Thyroid gland (tissue), 4 donors: ENCODE results near the gene CACNA2D3.

Source experiments
- POLR2A ChIP-seq, 2 donors: fragments of 450-650 bp; IDR thresholded peaks; one replicate each; pipeline ENCODE4 v1.6.1; 2017; ENCODE audit warnings: antibody characterized with exemption in 2 of 2, mild to moderate bottlenecking in 2 of 2, moderate library complexity in 1 of 2
- TF ChIP-seq, protein P1 (sequence below), 6 experiments: fragments of 200-600 bp in 3 of 6; fragments of 450-650 bp in 3 of 6; sonication (generic) in 3 of 6; IDR thresholded peaks; one replicate each; pipeline ENCODE4 v1.5.1; 2016 to 2019; ENCODE audit warnings: antibody characterized with exemption in 6 of 6, mild to moderate bottlenecking in 2 of 6, inconsistent platforms in 1 of 6, moderate library complexity in 1 of 6

GRCh38 chr3:54622678-54623077 lies 500.3 kb downstream of the CACNA2D3 start:
- TF ChIP-seq, protein P1, sequence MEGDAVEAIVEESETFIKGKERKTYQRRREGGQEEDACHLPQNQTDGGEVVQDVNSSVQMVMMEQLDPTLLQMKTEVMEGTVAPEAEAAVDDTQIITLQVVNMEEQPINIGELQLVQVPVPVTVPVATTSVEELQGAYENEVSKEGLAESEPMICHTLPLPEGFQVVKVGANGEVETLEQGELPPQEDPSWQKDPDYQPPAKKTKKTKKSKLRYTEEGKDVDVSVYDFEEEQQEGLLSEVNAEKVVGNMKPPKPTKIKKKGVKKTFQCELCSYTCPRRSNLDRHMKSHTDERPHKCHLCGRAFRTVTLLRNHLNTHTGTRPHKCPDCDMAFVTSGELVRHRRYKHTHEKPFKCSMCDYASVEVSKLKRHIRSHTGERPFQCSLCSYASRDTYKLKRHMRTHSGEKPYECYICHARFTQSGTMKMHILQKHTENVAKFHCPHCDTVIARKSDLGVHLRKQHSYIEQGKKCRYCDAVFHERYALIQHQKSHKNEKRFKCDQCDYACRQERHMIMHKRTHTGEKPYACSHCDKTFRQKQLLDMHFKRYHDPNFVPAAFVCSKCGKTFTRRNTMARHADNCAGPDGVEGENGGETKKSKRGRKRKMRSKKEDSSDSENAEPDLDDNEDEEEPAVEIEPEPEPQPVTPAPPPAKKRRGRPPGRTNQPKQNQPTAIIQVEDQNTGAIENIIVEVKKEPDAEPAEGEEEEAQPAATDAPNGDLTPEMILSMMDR (IDR thresholded peaks at IDR 0.05): no peak
- TF ChIP-seq POLR2A (IDR thresholded peaks at IDR 0.05): no peak
